Fibroblast of lung (primary cell): ENCODE results near the gene PLAC1. TPM values are rescaled to one million over a fixed set of nuclear protein-coding genes. Genes with fewer than 3 reads are reported as not detected.

Experiments used
- DNase-seq, 2 donors: peaks; one replicate each; pipeline versions ENCODE4 v3.0.0 to v3.0.0-alpha.2; 2010; ENCODE audit warnings: low read depth in 2 of 2
- H2AFZ ChIP-seq: 2 replicates; pipeline ENCODE4 v1.5.1; 2012; ENCODE audit warnings: low read length, control low read depth, inconsistent platforms
- H3K27ac ChIP-seq: 2 replicates; pipeline ENCODE4 v1.5.1; 2011; ENCODE audit warnings: low read length, control low read depth; ENCODE audit not compliant: insufficient read depth
- H3K27me3 ChIP-seq: 2 replicates; pipeline ENCODE4 v1.5.1; 2011; ENCODE audit warnings: mild to moderate bottlenecking, low read length; ENCODE audit not compliant: control insufficient read depth, insufficient read depth
- H3K36me3 ChIP-seq: 2 replicates; pipeline ENCODE4 v1.5.1; 2011; ENCODE audit warnings: low read length; ENCODE audit not compliant: control insufficient read depth, insufficient read depth
- H3K4me1 ChIP-seq: 2 replicates; pipeline ENCODE4 v1.5.1; 2011; ENCODE audit warnings: low read length; ENCODE audit not compliant: control insufficient read depth, insufficient read depth; ENCODE audit errors: extremely low read depth
- H3K4me2 ChIP-seq: 2 replicates; pipeline ENCODE4 v1.5.1; 2011; ENCODE audit warnings: low read length, control low read depth; ENCODE audit not compliant: insufficient read depth; ENCODE audit errors: extremely low read depth
- H3K4me3 ChIP-seq, 4 experiments: fragments of 200-600 bp in 1 of 4; sonication (generic) in 1 of 4; replicated peaks in 1 of 4; 2 replicates each; pipeline ENCODE4 v1.5.1; 2011 to 2016; ENCODE audit warnings: low read length in 4 of 4, low read depth in 3 of 4, mild to moderate bottlenecking in 3 of 4, control low read depth in 2 of 4, inconsistent platforms in 1 of 4, mixed read lengths in 1 of 4; ENCODE audit not compliant: insufficient read depth in 1 of 4; ENCODE audit errors: control extremely low read depth in 1 of 4
- H3K79me2 ChIP-seq: 2 replicates; pipeline ENCODE4 v1.5.1; 2012; ENCODE audit warnings: mild to moderate bottlenecking, low read length, inconsistent platforms; ENCODE audit not compliant: control insufficient read depth, insufficient read depth
- H3K9ac ChIP-seq: 2 replicates; pipeline ENCODE4 v1.5.1; 2011; ENCODE audit warnings: mild to moderate bottlenecking, low read length, control low read depth; ENCODE audit not compliant: insufficient read depth
- H3K9me3 ChIP-seq: 2 replicates; pipeline ENCODE4 v1.5.1; 2012; ENCODE audit warnings: low read depth, low read length; ENCODE audit not compliant: control insufficient read depth, insufficient read depth
- H4K20me1 ChIP-seq: 2 replicates; pipeline ENCODE4 v1.5.1; 2011; ENCODE audit warnings: low read length; ENCODE audit not compliant: control insufficient read depth, insufficient read depth; ENCODE audit errors: extremely low read depth
- EZH2 ChIP-seq: IDR thresholded peaks from 2 replicates; pipeline ENCODE4 v1.5.1; 2012; ENCODE audit warnings: low read length, control low read depth, mild to moderate bottlenecking; ENCODE audit errors: missing control alignments
- polyA plus RNA-seq, 2 donors: library from polyadenylated mRNA; depleted of rRNA in 1 of 2; stranded (reverse) in 1 of 2; unstranded in 1 of 2; fragments of >200 nt; gene quantifications; 2 replicates each; pipeline ENCODE4 v1.2.1, GENCODE V29; 2011 to 2012; ENCODE audit warnings: missing spikeins in 1 of 2
- total RNA-seq: library from RNA; depleted of rRNA; stranded (reverse); fragments of >200 nt; gene quantifications from 2 replicates; pipeline ENCODE4 v1.2.1, GENCODE V29; 2014
- TF ChIP-seq, protein P1 (sequence below), 2 donors: IDR thresholded peaks in 1 of 2; conservative IDR thresholded peaks in 1 of 2; 1 replicate in 1 of 2; 2 replicates in 1 of 2; pipeline ENCODE4 v1.5.1; 2011 to 2012; ENCODE audit warnings: low read length in 2 of 2, control low read depth in 1 of 2, inconsistent platforms in 1 of 2, low read depth in 1 of 2, mild to moderate bottlenecking in 1 of 2

Gene PLAC1
- total and polyA plus RNA-seq, 2 donors (not counting 1 experiment from before 2014, with no cell fraction given), result 0.17 to 0.22 TPM

GRCh38 chrX:134641346-134641745 is 16.9 kb downstream of the PLAC1 start:
- H3K4me2 ChIP-seq, result no peak overlapping the region
- no peaks in the 10 kb centered on the region for H3K9me3 ChIP-seq
- H3K27me3 ChIP-seq, result no peaks in the 10 kb centered on the region
- no peaks in the 10 kb centered on the region for H3K79me2 ChIP-seq
- TF ChIP-seq EZH2, result no peak
- TF ChIP-seq, protein P1, sequence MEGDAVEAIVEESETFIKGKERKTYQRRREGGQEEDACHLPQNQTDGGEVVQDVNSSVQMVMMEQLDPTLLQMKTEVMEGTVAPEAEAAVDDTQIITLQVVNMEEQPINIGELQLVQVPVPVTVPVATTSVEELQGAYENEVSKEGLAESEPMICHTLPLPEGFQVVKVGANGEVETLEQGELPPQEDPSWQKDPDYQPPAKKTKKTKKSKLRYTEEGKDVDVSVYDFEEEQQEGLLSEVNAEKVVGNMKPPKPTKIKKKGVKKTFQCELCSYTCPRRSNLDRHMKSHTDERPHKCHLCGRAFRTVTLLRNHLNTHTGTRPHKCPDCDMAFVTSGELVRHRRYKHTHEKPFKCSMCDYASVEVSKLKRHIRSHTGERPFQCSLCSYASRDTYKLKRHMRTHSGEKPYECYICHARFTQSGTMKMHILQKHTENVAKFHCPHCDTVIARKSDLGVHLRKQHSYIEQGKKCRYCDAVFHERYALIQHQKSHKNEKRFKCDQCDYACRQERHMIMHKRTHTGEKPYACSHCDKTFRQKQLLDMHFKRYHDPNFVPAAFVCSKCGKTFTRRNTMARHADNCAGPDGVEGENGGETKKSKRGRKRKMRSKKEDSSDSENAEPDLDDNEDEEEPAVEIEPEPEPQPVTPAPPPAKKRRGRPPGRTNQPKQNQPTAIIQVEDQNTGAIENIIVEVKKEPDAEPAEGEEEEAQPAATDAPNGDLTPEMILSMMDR (conservative IDR thresholded peaks at IDR 0.05 in 1 of 2, IDR thresholded peaks at IDR 0.05 in 1 of 2; ENCODE audit: low read depth in 1 of 2, low read length in 2 of 2), result no peak
- no peak for DNase-seq
- H3K27ac ChIP-seq, result no peak overlapping the region
- no peak overlapping the region for H2AFZ ChIP-seq
- no peaks in the 10 kb centered on the region for H3K36me3 ChIP-seq
- no peaks in the 10 kb centered on the region for H3K4me1 ChIP-seq
- H4K20me1 ChIP-seq, result no peaks in the 10 kb centered on the region
- H3K4me3 ChIP-seq, result no peak overlapping the region
- H3K9ac ChIP-seq, result no peak overlapping the region

- TF ChIP-seq, protein P1 (conservative IDR thresholded peaks at IDR 0.05 in 1 of 2, IDR thresholded peaks at IDR 0.05 in 1 of 2; ENCODE audit: low read depth in 1 of 2, low read length in 2 of 2), result no peak
- no peak for TF ChIP-seq EZH2
- no peak overlapping the region for H3K27ac ChIP-seq
- no peak overlapping the region for H2AFZ ChIP-seq
- H3K4me3 ChIP-seq, result no peak overlapping the region
- H3K79me2 ChIP-seq, result no peaks in the 10 kb centered on the region
- H3K4me1 ChIP-seq, result no peaks in the 10 kb centered on the region
- no peaks in the 10 kb centered on the region for H4K20me1 ChIP-seq
- H3K9ac ChIP-seq, result no peak overlapping the region
- no peaks in the 10 kb centered on the region for H3K27me3 ChIP-seq
- no peak overlapping the region for H3K4me2 ChIP-seq
- DNase-seq, result no peak
- H3K36me3 ChIP-seq, result no peaks in the 10 kb centered on the region
- H3K9me3 ChIP-seq, result no peaks in the 10 kb centered on the region
These were observed 17.4 kb downstream of the PLAC1 start for GRCh38 chrX:134640914-134641313.

DNA sequence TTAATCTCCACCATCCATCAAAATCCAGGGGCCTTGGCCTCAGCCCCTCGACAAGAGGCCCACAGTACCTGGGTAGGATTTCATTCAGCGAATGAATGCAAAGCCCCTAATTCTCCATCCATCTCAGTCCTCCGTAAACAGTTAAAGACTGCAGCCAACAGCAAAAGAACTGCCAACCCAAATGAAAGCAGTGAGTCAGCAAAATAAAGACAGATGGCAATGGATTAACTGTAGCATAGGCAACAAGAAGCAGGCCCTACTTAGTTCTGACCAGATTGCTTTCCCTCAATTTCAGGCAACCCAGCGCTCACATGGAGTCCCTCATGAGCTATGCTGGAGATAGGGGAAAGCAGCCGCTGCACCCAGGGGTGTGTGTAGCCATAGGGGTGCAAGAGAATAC is 21.4 kb downstream of the PLAC1 start:
- Histone ChIP-seq H3K79me2 (no peaks in the 10 kb centered on the region), H3K27ac (no peak overlapping the region), H3K4me3 (no peak overlapping the region), H2AFZ (no peak overlapping the region), H3K9me3 (no peaks in the 10 kb centered on the region), H3K4me2 (no peak overlapping the region), H4K20me1 (no peaks in the 10 kb centered on the region), H3K36me3 (no peaks in the 10 kb centered on the region), H3K4me1 (peaks cover 5% of the 10 kb centered on the region), H3K27me3 (no peaks in the 10 kb centered on the region), H3K9ac (no peak overlapping the region)
- peak; percentile 51 to 59 for DNase-seq
- TF ChIP-seq, protein P1 (conservative IDR thresholded peaks at IDR 0.05 in 1 of 2, IDR thresholded peaks at IDR 0.05 in 1 of 2; ENCODE audit: low read depth in 1 of 2, low read length in 2 of 2), result no peak
